Mucosa of rectum (tissue), 2 donors: ENCODE measurements around the gene KRT1.

Experiments
- H3K27ac ChIP-seq, 2 donors: one replicate each; pipeline ENCODE4 v1.7.0; 2013; ENCODE audit warnings: inconsistent platforms in 2 of 2, low read depth in 2 of 2, low read length in 2 of 2
- H3K27me3 ChIP-seq, 2 donors: one replicate each; pipeline ENCODE4 v1.7.0; 2013; ENCODE audit warnings: low read length in 2 of 2; ENCODE audit not compliant: control insufficient read depth in 2 of 2, insufficient read depth in 2 of 2
- H3K36me3 ChIP-seq, 2 donors: one replicate each; pipeline ENCODE4 v1.7.0; 2013; ENCODE audit warnings: low read length in 2 of 2; ENCODE audit not compliant: control insufficient read depth in 2 of 2, insufficient read depth in 2 of 2
- H3K4me1 ChIP-seq, 2 donors: one replicate each; pipeline ENCODE4 v1.7.0; 2013; ENCODE audit warnings: low read length in 2 of 2, mild to moderate bottlenecking in 1 of 2; ENCODE audit not compliant: control insufficient read depth in 2 of 2, insufficient read depth in 2 of 2
- H3K4me3 ChIP-seq, 2 donors: one replicate each; pipeline ENCODE4 v1.7.0; 2013; ENCODE audit warnings: low read length in 2 of 2
- H3K9ac ChIP-seq, 2 donors: one replicate each; pipeline ENCODE4 v1.7.0; 2013; ENCODE audit warnings: low read length in 2 of 2, low read depth in 1 of 2, mild to moderate bottlenecking in 1 of 2
- H3K9me3 ChIP-seq, 2 donors: one replicate each; pipeline ENCODE4 v1.7.0; 2013; ENCODE audit warnings: low read length in 2 of 2; ENCODE audit not compliant: control insufficient read depth in 2 of 2
- donor health status: healthy.
- donor health status: Normal muscosa, but diverticular disease.

Gene KRT1

DNA sequence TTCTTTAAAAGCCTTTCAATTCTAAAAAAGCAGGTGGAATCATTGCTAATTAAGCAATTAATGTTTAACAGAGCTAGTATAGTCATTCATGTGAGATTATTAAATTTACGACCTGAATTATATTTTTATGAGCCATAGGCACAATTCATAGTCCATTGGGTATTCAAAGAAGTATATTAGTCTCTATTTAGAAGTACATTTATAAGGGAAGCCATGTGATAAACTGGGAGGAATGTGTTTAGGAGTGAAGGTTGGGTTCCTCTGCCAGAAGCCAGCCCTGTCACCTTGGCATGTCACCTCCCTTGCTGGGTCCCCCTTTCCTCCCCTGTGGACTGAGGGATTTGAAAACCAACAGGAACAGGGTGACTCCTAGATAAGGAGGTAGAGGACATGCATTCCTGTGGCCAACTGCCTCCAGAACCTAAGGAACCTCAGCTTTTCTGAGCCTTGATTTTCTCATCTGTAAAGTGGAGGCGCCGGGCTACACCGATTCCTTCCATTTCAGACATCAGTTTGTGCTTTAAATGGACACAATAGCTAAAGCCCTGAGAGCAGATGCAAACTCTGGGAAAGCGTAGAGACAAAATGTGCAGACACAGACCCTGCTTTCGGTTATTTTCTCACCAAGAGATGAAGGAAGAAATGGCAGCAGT, 22.8 kb downstream of the KRT1 start:
- H3K27ac ChIP-seq: no peak overlapping the region

DNA sequence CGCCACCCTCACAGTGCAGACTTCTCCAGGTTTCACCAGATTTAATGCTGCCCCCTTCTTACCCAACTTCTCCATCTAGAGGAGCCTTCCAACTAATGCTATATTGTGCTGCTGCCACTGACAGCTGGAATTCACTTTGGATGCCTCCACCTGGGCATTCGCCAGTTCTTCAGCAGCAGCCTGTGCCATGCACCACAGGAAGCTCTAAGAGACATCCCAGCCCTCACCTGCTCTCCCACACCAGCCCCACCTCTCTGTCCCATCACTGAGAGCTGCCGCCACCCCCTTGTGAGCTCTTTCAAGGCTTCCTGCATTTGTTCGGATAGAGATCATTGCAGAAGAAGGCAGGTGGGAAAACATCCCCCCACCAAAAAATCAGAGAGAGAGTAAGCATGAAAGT, 23.6 kb downstream of the KRT1 start:
- Histone ChIP-seq H3K36me3 (no peaks in the 10 kb centered on the region), H3K4me1 (no peaks in the 10 kb centered on the region), H3K27ac (no peak overlapping the region), H3K9me3 (no peaks in the 10 kb centered on the region), H3K9ac (no peak overlapping the region), H3K27me3 (peaks cover 3 to 6% of the 10 kb centered on the region in 2 donors), H3K4me3 (no peak overlapping the region)

More for the DNA sequence above, 22.8 kb downstream of the KRT1 start:
- Histone ChIP-seq H3K4me1 (no peaks in the 10 kb centered on the region), H3K36me3 (no peaks in the 10 kb centered on the region), H3K9ac (no peak overlapping the region), H3K9me3 (no peaks in the 10 kb centered on the region), H3K27me3 (peaks cover 3 to 6% of the 10 kb centered on the region in 2 donors), H3K4me3 (no peak overlapping the region)

DNA sequence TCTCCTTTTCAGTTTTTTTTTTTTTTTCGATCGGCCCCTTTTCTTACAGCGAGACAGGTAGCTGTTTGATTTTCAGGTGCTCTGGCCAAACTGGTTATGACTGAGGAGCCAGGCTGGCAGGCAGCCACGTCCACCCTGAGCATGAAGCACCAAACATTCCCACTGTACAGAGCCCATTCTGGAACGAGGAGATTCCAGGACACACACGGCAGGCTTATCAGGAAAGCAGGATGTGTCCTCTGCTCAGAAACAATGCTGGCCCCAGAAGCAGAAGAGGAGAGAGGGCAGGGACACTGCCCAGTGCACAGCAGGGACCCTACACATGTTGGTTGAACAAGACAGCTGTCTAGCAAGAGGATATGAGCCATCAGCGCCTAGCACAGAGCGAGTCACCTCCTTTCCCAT, 24.5 kb downstream of the KRT1 start:
- Histone ChIP-seq H3K27ac (no peak overlapping the region), H3K9me3 (no peaks in the 10 kb centered on the region), H3K4me3 (no peak overlapping the region), H3K36me3 (no peaks in the 10 kb centered on the region), H3K9ac (no peak overlapping the region), H3K27me3 (peaks cover 3 to 6% of the 10 kb centered on the region in 2 donors), H3K4me1 (peaks cover 0 to 6% of the 10 kb centered on the region in 2 donors)

DNA sequence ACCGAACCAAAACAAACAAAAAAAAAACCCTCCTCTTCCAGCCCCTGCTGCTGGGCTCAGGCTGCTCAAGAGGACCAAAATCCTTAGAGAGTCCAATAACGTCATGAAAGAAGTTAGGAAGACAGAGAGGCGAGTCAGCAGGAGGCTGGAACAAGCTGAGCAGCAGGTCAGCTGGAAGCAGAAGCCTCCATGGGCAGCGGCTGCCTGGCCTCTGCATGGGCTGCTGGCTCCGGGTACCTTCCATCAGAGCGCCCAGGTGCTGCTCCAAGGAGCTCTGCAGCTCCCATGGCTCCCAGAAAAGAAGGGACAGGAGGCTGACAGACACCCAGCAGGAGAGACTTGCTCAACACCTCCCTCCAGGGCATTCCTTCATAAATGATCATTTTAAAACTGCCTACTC, 25.0 kb downstream of the KRT1 start:
- no peak overlapping the region for H3K27ac ChIP-seq
- peaks cover 3 to 6% of the 10 kb centered on the region in 2 donors for H3K27me3 ChIP-seq
- H3K4me3 ChIP-seq: no peak overlapping the region
- no peaks in the 10 kb centered on the region for H3K36me3 ChIP-seq
- no peak overlapping the region for H3K9ac ChIP-seq
- H3K4me1 ChIP-seq: peaks cover 0 to 10% of the 10 kb centered on the region in 2 donors
- H3K9me3 ChIP-seq: no peaks in the 10 kb centered on the region

DNA sequence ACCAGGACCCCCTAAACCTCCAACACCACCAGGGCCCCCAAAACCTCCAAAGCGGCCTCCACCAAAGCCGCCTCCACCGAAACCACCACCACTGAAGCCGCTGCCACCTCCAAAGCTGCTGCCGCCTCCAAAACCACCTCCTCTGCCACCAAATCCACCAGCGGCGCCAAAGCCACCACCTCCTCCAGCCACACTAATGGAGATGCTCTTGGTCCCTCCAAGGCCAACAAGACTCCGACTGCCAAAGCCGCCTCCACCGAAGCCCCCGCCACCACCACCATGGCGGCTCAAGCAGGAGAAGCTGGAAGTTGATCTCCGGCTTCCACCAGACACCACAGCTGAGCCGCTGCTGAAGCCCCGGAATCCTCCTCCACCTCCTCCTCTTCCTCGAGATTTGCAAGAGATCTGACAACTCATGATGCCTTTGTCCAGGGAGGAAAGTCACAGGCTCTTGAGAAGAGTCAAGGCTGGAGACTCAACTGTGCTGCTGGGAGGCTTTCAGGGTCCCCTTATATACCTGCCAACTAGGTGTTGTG, 28.4 kb downstream of the KRT1 start, which contains the start of gene KRT2:
Gene KRT2, minus strand, starts transcription at position 486 of the 536 bp plus-strand sequence. Its CDS starts 69 bp downstream, at position 417.
- H3K4me1 ChIP-seq: peaks cover 0 to 12% of the 10 kb centered on the region in 2 donors
- H3K9me3 ChIP-seq: no peaks in the 10 kb centered on the region
- no peak within 1 kb of the TSS for H3K27ac ChIP-seq
- no peaks in the 10 kb centered on the region for H3K27me3 ChIP-seq
- H3K4me3 ChIP-seq: peak within 1 kb of the TSS in 1 of 2 donors; percentile 3
- H3K36me3 ChIP-seq: no peaks in the 10 kb centered on the region
- no peak within 1 kb of the TSS for H3K9ac ChIP-seq

DNA sequence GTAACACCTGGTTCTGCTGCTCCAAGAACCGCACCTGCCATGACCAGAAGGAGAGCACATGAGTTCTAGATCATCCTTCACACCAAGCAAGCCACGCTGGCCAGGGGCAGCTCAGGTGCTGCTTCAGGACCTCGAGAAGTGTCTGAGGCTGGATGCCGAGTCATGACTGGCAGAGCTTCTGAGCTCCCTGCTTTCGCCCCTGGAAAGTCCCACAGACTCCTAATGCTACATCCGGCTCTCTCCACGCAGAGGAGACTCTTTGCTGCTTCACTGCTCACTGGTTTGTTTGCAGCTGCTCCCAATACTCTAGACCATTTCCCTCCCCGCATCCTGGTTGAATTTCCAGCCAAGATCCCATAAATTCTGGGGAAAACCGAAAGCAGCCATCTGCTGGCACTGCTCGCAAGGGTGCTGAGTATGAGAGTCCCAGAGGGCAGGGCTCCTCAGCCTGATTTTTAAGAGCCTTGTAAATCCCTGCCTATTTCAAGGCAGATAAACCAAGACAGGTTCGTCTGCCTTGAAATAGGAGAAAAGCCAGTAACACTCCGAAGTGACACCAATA, 29.6 kb downstream of the KRT1 start:
- Histone ChIP-seq H3K9me3 (no peaks in the 10 kb centered on the region), H3K4me3 (peak overlapping the region; percentile 3 to 14), H3K27ac (no peak overlapping the region), H3K27me3 (no peaks in the 10 kb centered on the region), H3K4me1 (peaks cover 2 to 19% of the 10 kb centered on the region in 2 donors), H3K9ac (no peak overlapping the region), H3K36me3 (no peaks in the 10 kb centered on the region)

DNA sequence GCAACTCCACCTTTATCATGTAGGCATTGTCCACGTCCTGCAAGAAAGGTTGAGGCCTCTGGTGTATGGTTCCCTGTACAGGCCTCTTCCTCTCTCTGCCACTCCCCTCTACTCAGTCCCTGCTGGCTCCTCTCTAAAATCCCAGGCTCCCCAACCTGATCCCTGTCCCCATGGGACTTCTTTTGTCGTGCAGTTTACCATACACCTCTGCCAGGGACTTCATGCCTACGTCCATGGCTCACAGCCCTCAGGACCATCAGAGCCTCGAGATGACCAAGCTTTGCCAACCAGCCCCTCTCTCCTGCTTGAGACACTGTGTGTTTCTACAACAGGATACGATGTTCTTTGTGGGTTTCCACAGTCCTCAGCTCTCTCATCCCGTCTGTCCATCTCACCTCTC, 31.1 kb downstream of the KRT1 start:
- no peak overlapping the region for H3K9ac ChIP-seq
- no peak overlapping the region for H3K4me3 ChIP-seq
- H3K36me3 ChIP-seq: no peaks in the 10 kb centered on the region
- H3K4me1 ChIP-seq: peaks cover 2 to 22% of the 10 kb centered on the region in 2 donors
- H3K9me3 ChIP-seq: no peaks in the 10 kb centered on the region
- H3K27ac ChIP-seq: no peak overlapping the region
- no peaks in the 10 kb centered on the region for H3K27me3 ChIP-seq

DNA sequence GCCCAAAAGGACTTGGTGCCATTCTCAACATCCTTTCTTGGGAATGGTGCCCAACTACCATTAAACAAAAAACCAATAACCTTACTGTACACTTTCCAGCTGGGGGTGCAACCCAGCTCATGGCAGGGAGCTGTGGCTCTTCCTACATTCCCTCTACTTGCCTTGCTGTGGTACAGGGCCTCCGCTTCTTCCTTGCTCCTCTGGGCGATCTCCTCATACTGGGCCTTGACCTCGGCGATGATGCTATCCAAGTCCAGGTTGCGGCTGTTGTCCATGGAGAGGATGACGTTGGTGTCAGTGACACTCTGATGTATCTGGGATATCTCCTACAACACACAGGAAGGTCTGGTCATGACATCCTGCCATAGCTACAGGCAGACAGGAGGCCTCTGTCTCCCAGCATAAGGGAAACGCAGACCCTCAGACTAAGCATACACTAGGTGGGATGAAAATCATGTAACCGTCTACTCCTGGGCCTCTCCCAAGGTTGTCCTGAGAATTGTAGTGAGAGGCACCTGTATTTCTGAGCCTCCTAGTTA, 32.1 kb downstream of the KRT1 start:
- Histone ChIP-seq H3K27me3 (no peaks in the 10 kb centered on the region), H3K9ac (no peak overlapping the region), H3K27ac (no peak overlapping the region), H3K4me3 (no peak overlapping the region), H3K9me3 (no peaks in the 10 kb centered on the region), H3K4me1 (peaks cover 2 to 22% of the 10 kb centered on the region in 2 donors), H3K36me3 (no peaks in the 10 kb centered on the region)

DNA sequence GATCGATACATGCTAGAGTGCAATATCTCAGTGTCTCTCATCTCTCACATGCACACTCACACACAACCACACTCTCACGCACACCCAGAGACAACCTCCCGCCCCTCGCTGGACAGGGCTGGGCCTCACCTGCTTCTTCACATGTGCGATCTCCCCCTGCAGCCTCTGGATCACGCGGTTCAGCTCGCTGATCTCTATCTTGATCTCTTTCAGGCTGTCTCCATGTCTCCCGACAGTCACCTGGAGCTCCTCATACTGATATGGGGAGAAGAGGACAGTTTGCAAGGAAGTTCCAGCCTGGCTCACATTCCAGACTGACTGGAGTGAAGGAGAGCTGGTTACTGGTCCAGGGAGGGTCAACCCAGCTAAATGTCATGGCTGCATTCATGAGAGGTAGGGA, 32.6 kb downstream of the KRT1 start:
- H3K9ac ChIP-seq: no peak overlapping the region
- no peak overlapping the region for H3K4me3 ChIP-seq
- no peaks in the 10 kb centered on the region for H3K9me3 ChIP-seq
- H3K27me3 ChIP-seq: no peaks in the 10 kb centered on the region
- H3K27ac ChIP-seq: no peak overlapping the region
- H3K4me1 ChIP-seq: peaks cover 2 to 22% of the 10 kb centered on the region in 2 donors
- H3K36me3 ChIP-seq: no peaks in the 10 kb centered on the region

DNA sequence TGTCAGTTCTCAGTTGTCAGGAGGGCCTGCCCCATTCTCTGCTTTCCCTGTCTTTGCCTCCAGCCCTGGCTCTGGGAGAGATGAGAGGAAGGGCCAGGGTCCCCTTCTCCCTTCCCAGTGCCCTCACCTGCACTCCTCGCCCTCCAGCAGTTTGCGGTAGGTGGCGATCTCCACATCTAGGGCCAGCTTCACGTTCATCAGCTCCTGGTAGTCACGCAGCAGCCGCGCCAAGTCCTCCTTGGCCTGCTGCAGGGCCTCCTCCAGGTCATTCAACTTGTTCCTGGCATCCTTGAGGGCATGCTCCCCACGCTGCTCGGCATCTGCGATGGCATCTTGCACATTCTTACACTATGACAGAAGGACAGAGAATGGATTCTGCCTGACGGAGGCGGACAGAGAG, 33.6 kb downstream of the KRT1 start:
- no peaks in the 10 kb centered on the region for H3K9me3 ChIP-seq
- no peak overlapping the region for H3K4me3 ChIP-seq
- peaks cover 2 to 22% of the 10 kb centered on the region in 2 donors for H3K4me1 ChIP-seq
- no peak overlapping the region for H3K27ac ChIP-seq
- no peaks in the 10 kb centered on the region for H3K36me3 ChIP-seq
- H3K9ac ChIP-seq: no peak overlapping the region
- H3K27me3 ChIP-seq: no peaks in the 10 kb centered on the region
